G401 (cell line): ENCODE results near the gene KDM4B. TPM values are rescaled to one million over a fixed set of nuclear protein-coding genes. Genes with fewer than 3 reads are reported as not detected.
"Not testable (repeated sequence)": the region's sequence is repeated elsewhere in the genome, so short reads cannot be mapped to it uniquely, and the experiment has no call there.

ENCODE experiments used
- DNase-seq: peaks from one replicate; pipeline ENCODE4 v3.0.0-alpha.2; 2015; ENCODE audit warnings: low spot score
- in situ Hi-C: cut with HindIII; loops from 2 replicates; pipeline ENCODE4 v1.10.0; 2016; ENCODE audit warnings: low sequenced_read_pairs, mixed read lengths
- total RNA-seq: library from RNA; depleted of rRNA; stranded (reverse); fragments of >200 nt; shearing (Covaris generic); gene quantifications from 2 replicates; pipeline ENCODE4 v1.2.3, GENCODE V29; 2014

The KDM4B gene
- total RNA-seq, 1 experiment from 2014 or later = 19.3 TPM

DNA sequence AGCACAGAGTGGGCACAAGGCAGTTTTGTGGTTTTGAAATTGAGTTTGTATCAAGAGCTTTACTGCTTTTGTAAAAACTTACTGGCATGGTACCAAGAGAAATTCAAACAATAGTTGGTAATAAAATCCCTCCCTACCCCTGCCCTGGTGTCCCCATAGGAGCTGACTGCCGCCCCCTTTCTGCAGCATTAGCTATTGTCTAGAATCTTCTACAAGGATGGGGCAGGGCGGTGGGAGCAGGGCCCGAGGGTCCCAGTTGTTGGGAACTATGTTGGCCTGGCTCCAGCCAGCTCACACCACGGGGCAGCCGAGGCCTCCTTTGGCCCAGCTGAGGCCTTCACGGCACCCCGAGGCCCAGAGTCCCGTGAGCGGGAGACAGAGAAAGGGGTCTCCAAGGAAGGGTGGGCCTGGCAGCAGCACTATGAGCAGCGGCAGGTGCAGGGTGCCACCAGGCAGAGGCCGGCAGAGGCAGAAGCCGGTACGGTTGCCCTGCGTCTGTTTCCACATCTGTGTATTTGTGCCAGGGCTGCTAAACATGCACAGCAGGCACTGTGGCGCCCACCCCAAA, 57.9 kb downstream of the KDM4B start:
- in situ Hi-C loops = no loop called here
- DNase-seq = no peak

GRCh38 chr19:5028229-5028886, 59.4 kb downstream of the KDM4B start:
- in situ Hi-C loops = no loop called here
- no peak for DNase-seq

GRCh38 chr19:5029596-5029995, 60.7 kb downstream of the KDM4B start:
- peak; percentile 48 for DNase-seq
- in situ Hi-C loops = not testable (repeated sequence)

DNA sequence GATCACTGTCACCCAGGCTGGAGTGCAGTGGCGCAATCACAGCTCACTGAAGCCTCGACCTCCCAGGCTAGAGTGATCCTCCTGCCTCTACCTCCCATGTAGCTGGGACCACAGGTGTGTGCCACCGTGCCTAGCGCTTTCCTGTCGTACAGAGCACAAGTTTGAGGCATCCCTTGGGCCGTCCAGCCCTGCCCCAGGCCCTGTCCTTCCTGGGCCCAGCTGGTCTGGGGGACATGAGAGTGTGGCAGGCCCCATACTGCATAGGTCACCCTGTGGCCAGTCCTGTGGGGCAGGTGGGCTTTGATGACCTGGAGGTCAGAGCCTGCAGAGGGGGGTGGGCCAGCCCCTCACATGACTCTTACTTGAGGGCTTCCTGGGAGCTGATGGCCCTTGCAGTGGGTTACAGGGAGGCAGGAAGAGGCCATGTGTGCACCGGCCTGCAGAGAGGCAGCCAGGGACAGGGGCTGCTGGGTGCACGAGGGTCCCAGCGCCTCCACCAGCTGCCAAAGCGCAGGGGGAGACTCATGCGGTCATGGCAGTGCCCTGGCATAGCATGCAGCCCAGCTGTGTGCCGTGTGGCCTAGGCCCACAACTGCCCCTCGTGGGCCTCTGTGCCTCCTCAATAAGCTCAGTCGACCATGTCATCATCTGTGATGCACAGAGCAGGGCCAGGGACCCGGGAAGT, 61.4 kb downstream of the KDM4B start:
- no peak for DNase-seq
- in situ Hi-C loops = no loop called here

DNA sequence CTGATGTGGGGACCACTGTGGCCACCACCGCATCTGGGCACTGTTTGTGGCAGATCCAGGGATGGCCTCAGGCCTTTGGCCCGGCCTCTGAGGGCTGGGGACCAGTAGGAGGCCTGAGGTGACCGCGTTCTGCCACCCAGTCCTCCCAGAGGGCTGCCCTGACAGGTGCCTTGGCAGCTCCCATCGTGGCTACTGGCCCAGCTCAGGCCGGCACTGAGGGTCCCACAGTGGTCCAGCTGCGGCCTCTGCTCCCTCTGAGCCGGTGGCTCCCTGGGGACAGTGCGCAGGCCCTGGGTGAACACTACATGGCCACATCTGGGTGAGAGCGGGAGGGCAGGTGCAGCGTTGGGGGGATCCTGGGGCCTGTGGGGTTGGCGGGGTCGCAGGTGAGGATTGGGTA, 61.9 kb downstream of the KDM4B start:
- DNase-seq = no peak
- in situ Hi-C loops = no loop called here

GRCh38 chr19:5031231-5032100, 62.6 kb downstream of the KDM4B start:
- in situ Hi-C loops = no loop called here
- peak; percentile 88 for DNase-seq

DNA sequence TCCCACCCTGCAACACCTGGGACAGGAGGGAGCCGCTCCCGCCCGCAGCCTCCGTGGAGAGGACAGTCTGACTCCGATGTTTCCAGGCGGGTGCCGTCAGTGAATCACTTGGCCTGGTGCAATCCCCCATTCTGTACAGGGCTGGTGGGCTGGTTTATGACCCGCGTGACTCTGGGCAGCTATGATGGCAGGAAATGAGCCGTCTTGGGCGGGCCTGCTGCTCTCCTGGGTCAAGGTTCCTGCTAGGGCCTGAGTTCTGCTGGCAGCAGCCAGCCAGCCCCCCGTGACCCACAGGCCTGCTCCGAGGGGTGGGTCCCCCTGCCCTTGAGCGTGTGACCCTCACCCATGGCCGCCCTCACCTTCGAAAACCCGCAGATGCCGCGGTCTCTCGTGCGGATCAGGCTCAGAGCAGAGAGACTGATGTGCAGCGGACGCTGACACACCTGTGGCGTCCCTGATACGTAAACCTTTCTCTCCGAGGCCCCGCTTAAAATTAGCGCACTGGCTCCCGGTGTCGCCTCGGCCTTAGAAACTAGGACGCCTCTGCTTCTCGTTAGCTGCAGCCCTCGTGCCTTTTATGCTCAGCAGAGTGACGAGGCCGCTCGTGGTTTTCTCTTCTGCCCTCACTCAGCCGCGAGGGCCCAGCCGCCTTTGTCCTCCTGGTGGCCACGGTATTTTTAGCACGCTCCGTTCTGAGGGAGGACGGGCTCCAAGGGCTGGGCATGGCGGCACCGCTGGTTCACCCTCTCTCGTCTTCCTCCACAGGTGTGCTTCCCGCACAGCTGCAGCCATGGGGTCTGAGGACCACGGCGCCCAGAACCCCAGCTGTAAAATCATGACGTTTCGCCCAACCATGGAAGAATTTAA, 63.4 kb downstream of the KDM4B start:
- no peak for DNase-seq
- in situ Hi-C loops = no loop called here

GRCh38 chr19:5035105-5035761, 66.3 kb downstream of the KDM4B start:
- DNase-seq = peak; percentile 67
- in situ Hi-C loops = no loop called here

- DNase-seq = peak; percentile 80
- in situ Hi-C loops = no loop called here
Measured at GRCh38 chr19:5035793-5036697, 67.1 kb downstream of the KDM4B start.

GRCh38 chr19:5036698-5037563, 68.0 kb downstream of the KDM4B start:
- in situ Hi-C loops = no loop called here
- peak; percentile 75 for DNase-seq

GRCh38 chr19:5037936-5038335, 69.0 kb downstream of the KDM4B start:
- in situ Hi-C loops = no loop called here
- DNase-seq = no peak

GRCh38 chr19:5038631-5039271, 69.8 kb downstream of the KDM4B start:
- in situ Hi-C loops = no loop called here
- DNase-seq = no peak

DNA sequence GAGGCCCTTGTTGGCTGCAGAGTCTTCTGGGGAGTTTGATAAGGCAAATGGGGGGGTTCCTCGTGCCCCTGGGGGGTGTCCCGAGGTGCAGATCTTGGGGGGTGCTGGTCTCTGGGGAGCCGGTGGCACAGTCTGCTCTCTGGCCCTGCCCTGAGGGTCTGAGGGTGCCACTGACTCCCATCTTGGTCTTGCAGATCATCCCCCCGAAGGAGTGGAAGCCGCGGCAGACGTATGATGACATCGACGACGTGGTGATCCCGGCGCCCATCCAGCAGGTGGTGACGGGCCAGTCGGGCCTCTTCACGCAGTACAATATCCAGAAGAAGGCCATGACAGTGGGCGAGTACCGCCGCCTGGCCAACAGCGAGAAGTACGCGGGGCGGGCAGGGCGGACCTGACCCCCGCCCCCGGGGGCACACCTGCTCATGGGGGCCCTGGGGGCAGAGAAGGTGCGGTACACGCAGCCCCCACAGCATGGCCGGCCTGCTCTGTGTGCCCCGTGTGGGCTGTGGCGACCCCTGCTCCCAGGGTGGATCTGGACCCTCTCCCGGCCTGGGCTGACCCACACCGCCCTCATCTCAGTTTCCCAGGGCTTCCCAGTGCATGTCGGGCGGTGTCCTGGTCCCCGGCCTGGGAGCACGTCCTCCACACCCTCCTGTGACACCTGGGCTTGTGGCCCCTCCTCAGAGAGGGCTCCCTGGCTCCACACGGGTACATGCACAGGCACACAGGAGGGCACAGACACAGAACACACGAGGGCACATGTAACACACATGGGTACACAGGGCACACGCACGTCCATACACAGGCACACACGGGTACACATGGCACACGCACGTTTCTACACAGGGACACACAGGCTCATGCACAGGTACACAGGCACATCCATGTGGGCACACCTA, 71.0 kb downstream of the KDM4B start:
- in situ Hi-C loops = no loop called here
- DNase-seq = no peak

GRCh38 chr19:5040544-5041167, 71.7 kb downstream of the KDM4B start:
- no peak for DNase-seq
- in situ Hi-C loops = no loop called here
